G401.6 (cell line): ENCODE results near the gene UBE2G2.
A peak's percentile ranks its signal among the peaks of the same experiment; 100 is the strongest.

ENCODE experiments used
- FAIRE-seq: peaks from 2 replicates; lab custom pipeline; 2012; peaks lifted over from hg19 to GRCh38; lab: Jason Lieb, UNC

UBE2G2 gene

GRCh38 chr21:44763451-44764318 is 37.9 kb downstream of the UBE2G2 start:
- FAIRE-seq = no peak

GRCh38 chr21:44763050-44763378 is 38.6 kb downstream of the UBE2G2 start:
- FAIRE-seq = no peak

- no peak for FAIRE-seq
These were observed 39.2 kb downstream of the UBE2G2 start for GRCh38 chr21:44762221-44763049.

GRCh38 chr21:44761747-44762208 is 39.8 kb downstream of the UBE2G2 start:
- no peak for FAIRE-seq

GRCh38 chr21:44761011-44761729 is 40.5 kb downstream of the UBE2G2 start:
- peak; percentile 40 for FAIRE-seq

GRCh38 chr21:44760376-44760775 is 41.2 kb downstream of the UBE2G2 start:
- FAIRE-seq = no peak

- FAIRE-seq = no peak
These were observed 41.9 kb downstream of the UBE2G2 start for GRCh38 chr21:44759628-44760285.

GRCh38 chr21:44758781-44759627 is 42.6 kb downstream of the UBE2G2 start:
- no peak for FAIRE-seq

- no peak for FAIRE-seq
These were observed 43.5 kb downstream of the UBE2G2 start for GRCh38 chr21:44758141-44758561.

- FAIRE-seq = no peak
These were observed 43.9 kb downstream of the UBE2G2 start for GRCh38 chr21:44757731-44758130.

GRCh38 chr21:44756423-44757185 is 45.0 kb downstream of the UBE2G2 start:
- no peak for FAIRE-seq

GRCh38 chr21:44755227-44755626 is 46.4 kb downstream of the UBE2G2 start:
- no peak for FAIRE-seq

- no peak for FAIRE-seq
These were observed 48.3 kb downstream of the UBE2G2 start for GRCh38 chr21:44753357-44753756.

- no peak for FAIRE-seq
These were observed 48.9 kb downstream of the UBE2G2 start for GRCh38 chr21:44752671-44753235.

- FAIRE-seq = no peak
These were observed 49.6 kb downstream of the UBE2G2 start for GRCh38 chr21:44751799-44752636.

GRCh38 chr21:44751186-44751798 is 50.3 kb downstream of the UBE2G2 start:
- no peak for FAIRE-seq

GRCh38 chr21:44750675-44751025 is 51.0 kb downstream of the UBE2G2 start:
- no peak for FAIRE-seq

GRCh38 chr21:44749759-44750674 is 51.6 kb downstream of the UBE2G2 start:
- FAIRE-seq = no peak
